Measurements from ENCODE around the gene SIK1.
"Not testable (repeated sequence)": the region's sequence is repeated elsewhere in the genome, so short reads cannot be mapped to it uniquely, and the experiment has no call there.

SIK1 gene

DNA sequence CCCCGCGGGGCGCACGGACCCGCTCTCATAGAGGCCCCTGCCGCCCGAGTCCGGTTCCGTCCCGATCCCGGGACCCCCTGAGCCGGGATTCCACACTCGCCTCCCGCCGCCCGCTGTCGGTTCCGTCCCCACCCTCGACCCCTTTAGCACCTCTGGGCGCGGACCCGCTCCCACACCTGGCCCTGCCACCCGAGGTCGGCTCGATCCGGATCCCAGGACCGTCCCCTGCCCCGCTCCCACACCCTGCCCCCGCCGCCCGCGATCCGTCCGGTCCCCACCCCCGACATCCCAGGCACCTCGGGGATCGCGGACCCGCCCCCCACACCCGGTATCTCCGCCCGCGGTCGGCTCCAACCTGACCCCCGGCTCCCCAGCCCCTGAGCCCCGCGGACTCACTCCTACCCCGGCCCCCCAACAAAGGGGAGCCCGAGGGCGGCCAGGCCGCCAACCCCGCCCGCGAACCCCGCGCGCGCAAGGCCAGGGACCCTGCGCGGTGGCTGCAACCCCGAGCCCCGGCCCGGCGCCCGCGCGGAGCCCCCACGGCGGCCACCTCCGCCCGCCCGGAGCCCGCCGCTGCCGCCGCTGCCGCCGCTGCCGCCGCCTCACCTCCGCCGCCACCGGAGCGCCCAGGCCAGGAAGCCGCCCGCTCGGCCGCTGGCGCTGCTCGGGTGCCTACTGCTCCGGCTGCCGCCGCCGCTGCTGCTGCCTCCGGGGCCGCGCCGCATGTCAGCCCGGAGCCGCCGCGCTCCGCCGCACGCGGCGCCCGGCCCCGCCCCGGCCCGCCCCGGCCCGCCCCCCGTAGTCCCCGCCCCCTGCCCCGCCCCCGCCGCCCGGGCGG is at the start of gene SIK1:
Gene SIK1, minus strand, starts transcription at position 728 of the 838 bp plus-strand sequence. CDS start 953 bp downstream, outside the sequence.
- not testable (repeated sequence) for DNase-seq (ENCODE audit: low read depth)

DNA sequence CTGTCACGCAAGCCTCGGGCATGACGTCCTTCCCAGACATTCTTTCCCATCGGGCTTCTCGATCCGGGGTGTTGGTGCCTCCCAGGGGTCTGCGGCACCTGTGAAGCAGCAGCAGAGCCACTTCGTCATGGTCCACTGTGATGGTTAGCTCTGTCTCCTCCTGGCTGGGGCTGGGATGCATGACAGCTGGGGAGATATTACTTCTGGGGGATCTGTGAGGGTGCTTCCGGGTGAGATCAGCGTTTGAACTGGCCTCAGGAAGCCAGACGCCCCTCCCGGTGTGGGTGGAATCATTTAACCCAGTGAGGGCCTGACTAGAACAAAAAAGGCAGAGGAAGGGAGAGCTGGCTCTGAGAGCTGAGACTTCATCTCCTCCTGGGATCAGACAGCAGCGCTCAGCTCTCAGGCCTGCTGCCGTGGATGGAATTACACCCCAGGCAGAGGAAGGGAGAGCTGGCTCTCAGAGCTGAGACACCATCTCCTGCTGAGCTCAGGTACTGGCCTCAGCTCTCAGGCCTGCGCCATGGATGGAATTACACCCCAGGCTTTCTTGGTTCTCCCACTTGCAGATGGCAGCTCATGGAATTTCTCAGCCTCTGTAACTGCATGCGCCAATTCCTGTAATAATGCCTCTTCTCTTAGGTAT is 44.8 kb upstream of the SIK1 start:
- not testable (repeated sequence) for DNase-seq (ENCODE audit: low read depth)

DNA sequence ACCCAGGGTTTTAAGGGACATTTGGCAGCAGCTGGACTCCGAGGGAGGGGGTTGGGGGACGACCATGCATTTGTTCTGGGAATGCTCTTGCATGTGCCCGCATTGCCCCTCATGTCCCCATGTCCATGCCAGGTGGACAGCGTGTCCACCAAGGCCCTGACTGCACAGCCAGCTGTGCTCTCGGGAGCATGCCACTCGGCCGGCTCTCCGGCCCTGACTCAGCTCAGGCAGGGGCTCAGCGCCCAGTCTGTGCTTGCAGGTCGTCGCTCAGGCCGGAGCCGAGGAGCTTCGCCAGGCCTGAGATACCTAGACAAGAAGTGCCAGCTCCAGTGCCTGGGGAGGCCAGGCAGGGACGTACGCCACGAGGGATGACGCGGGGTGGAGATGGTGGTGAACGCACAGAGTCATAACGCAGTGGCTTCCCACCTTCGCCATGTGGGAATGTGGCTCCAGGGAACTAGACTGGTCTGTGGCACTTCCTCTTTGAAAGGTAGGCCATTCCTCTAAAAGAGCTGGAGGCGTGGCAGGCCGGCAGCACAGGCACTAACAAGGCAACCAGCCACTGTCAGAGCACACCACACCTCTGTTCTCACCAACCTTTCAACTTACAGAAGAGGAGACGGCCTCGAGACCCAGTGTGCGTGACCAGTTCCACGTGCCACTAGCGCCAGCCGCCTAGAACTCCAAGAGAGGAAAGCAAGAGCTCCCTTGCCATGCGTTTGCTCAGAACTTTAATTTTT is 43.0 kb upstream of the SIK1 start:
- DNase-seq (ENCODE audit: low read depth) = not testable (repeated sequence)

DNA sequence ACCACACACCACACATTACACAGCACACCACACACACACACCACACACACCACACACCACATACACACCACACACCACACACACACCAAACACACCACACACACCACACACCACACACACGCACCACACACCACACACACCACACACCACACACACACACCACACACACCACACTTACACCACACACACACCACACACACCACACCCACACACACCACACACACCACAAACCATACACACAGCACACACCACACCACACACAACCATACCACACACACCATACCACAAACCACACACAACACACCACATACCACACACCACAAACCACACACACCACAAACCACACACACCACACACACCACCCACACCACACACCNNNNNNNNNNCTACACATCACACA is 40.9 kb upstream of the SIK1 start:
- DNase-seq (ENCODE audit: low read depth) = no peak

DNA sequence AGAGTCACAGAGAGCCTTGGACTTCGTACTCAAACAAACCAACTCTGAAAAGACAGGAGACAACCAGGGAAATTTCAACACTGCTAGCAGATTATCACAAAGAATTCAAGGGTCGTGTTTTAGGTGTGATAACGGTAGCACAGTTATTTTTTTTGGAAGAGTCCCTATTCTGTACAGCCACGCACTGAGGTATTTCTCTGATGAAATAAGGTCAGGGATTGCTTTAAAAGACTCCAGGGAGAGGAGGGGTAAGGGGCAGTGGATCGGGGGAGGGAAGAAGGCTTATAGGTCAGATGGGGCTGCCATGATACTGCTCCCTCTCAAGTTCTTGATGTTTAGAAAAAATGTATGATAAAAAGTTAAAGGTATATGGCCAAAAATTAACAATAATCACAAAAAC is 38.2 kb upstream of the SIK1 start:
- DNase-seq (ENCODE audit: low read depth) = not testable (repeated sequence)

DNA sequence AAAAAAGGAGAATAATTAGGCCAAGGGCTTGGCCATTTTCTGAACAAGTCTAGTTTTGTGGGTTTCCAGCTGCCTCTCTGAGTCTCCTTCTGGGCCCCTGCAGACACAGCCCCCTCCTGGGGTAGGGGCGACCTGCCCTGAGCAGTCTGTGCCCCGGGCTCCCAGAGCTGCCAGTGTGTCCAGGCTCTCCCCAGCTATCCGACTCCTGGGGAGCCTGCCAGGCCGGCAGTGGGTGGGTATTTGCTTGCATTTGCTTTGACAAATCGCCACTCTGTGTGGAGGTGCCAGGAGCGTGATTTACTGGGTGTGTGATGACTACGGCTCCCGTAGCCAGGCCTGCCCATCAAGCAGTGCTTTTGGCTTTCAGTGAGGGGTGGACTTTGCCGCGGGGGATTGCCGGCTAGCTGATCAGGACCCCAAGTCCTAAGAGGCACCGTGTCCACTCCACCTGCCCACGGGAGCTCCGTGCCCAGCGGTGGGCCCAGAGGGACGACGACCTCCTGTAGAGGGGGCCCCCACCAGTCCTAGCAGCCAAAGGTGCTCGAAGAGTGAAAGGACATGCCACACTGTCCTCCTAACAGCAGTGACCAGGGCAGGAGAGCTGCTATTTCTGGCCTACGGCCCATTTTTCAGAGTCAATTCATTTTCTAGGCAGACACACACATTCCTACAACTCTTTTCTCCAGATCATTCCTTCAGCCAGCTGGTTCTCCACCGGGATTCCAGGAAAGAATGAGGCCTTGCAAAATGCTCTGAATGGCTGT is 36.7 kb upstream of the SIK1 start:
- DNase-seq (ENCODE audit: low read depth) = not testable (repeated sequence)

DNA sequence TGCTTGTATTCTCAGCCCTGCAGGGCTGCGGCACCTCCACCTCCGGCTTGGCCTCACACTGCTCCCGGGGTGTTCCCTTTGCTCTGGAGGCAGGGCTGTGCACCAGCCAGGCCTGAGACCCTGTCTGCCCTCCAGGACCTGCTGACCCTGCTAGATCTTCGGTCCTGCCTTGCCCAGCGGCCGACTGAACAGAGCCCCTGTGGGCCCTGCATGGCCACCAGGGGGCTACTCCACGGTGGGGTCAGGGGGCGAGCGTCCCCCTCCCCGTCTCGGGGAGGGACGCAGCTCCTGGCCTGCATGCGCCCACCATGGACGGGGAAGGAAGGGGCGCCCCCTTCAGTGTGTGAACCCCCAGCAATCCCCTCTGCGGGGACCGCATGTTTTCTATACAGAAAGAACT is 36.0 kb upstream of the SIK1 start:
- DNase-seq (ENCODE audit: low read depth) = not testable (repeated sequence)

DNA sequence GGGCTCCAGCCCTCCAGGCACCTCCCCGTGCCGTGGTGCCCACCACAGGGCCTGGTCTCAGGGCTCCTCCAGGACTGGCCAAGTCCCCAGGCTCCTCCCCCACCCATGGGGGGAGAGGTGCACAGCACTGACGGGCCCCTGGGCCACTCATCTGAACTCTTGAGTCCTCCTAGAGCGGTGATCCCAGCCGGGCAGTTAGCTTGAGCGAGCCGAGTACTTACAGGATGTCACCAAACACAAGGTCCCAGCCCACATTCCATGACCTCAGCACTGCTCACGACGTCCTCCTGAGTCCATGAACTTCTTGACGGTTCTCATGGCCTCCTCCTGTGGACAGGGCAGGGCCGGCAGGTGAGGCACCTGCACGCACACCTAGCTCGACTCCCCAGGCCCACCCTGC is 33.5 kb upstream of the SIK1 start:
- not testable (repeated sequence) for DNase-seq (ENCODE audit: low read depth)

DNA sequence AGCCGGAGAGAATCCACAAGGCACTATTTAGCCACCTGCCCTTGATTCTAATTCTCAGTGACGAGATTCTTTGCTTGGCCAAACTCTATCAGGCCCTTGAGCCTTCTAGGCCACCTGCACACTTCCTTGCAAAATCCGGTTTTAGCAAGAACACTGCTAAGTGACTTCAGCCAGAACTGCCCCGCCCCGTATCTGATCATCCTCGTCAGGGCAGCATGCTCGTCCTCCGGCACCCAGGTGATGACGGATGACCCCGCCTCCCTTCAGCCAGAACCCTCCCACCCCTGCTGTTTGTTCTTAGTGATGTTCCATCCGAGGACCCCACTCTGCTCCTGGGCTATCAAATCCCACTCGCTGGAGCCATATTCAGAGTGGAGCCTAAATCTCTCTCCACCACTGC is 32.1 kb upstream of the SIK1 start:
- not testable (repeated sequence) for DNase-seq (ENCODE audit: low read depth)

DNA sequence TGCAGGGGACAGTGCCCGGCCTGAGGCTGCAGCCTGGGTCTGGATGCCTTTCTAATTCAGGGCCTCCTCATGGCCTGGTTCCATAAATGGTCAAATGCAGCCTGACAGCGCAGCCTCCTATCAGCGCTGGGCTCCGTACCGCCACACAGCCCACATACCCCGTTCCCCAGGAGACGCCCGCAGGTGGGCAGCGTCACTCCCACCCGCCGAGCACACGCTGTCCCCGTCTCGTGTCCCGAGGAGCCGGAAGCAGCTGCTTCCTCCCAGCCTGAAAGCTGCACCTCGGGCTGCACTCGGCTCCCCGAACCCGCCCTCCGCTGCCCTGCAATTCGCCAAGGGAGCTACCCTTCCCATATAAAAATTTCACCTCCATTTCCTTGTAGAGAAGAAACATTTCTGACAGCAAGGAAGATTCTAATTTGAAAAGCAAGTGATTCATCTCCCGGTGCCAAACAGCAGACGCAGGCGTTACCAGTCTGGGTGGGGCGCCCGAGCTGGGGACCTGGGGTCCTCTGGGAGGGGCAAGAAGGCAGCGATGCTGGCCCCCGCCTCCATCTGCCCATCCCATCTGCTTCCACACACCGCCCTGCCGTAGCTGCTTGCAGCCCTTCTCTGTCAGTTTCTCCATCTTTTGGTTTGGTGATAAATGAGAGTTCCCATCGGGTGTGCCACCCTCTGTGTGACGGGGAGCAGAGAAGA is 29.8 kb upstream of the SIK1 start:
- not testable (repeated sequence) for DNase-seq (ENCODE audit: low read depth)

DNA sequence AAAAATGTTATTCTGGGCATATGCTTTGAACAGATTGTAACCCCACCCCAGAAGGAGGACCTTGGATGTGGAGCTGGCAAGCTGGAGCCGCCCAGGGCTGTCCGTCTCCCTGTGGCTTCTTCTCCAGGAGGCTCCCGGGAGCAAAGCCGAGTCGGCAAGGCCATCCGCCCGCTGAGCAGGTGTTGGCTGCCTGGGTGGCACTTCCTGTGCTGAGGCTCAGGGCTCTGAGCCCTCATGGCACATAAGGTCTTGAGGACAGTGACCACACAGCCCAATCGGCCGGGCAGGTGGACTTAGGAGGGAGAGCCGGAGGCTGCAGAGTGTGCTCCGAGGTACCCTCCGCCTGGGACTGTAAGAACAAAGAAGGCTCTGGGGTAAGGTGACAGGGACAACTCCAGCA is 28.8 kb upstream of the SIK1 start:
- not testable (repeated sequence) for DNase-seq (ENCODE audit: low read depth)

DNA sequence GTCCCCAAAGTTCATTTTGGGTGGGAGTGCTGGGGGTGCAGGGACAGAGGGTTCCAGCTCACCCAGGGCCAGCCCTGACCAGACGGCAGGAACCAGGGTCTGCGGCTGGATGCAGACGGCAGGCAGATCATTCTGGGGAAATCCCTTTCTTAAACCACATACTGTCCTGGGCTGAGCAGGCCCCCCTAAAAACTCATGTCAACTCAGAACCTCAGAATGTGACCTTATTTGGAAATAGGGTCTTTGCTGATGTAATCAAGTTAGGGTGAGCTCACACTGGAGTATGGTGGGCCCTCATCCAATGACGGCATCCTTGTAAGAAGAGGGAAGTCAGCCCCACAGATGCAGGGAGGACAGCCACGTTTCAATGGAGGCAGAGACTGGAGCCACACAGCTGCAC is 27.2 kb upstream of the SIK1 start:
- DNase-seq (ENCODE audit: low read depth) = not testable (repeated sequence)

DNA sequence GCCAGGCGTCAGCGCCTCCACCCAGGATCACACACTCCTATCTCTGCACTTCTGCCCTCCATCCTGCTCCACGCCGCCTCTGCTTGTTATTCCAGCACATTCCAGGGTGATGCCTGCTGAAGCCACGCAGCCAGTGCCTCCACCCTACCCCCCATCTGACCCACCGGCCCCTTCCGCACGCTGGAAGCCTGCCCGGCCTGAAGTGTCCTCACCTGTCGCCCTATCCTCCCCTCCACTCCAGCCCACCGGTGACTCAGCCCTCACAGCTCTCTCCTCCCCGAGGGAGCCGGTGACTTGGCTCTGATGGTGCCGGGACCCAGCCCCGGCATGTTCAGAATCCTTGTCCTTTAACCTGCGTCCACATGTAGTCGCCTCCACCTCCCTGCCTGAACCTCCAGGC is 24.9 kb upstream of the SIK1 start:
- DNase-seq (ENCODE audit: low read depth) = not testable (repeated sequence)

DNA sequence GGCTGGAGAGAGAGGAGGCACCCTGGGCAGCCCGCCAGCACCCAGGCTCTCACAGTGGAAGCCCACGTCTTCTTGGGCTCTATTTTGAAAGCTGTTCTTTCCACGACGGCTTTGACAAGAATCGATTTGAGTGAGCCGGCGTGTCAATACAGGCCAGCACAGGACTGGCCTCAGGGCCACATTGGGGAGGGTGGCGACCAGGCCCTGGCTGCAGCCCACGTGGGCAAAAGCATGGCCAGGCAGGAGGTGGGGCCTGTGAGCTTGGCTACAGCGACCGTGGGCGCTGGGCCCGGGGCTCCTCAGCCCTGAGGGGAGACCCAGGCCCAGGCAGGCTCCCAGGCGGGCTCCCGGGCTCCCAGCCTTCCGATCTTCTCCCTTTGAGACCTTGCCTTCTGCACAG is 23.4 kb upstream of the SIK1 start:
- not testable (repeated sequence) for DNase-seq (ENCODE audit: low read depth)

DNA sequence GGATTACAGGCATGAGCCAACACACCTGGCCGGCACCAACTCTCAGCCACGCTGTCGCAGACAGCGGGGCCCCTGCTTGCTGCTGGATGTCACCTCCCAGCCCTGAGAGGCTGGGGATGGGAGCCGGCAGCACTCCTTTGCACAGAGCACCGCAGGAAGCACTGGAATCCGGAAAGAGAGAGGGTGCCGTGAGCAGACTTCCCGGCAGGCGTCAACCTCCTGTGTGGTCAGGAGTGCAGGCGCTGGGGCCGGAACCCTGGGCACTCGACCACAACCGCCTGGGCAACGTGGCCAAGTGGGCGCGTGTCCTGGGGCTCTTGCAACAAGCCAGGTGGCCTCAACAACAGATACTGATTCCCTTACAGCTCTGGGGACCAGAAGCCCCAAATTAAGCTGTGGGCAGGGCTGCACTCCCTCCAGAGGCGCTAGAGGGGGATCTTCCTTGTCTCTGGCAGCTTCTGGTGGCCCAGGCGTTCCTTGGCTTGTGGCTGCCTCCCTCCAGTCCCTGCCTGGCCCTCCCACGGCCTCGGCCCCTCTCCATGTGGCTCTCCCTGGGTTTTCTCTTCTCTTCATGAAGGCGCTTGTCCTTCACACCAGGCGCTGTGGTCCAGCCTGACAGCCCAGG is 20.5 kb upstream of the SIK1 start:
- DNase-seq (ENCODE audit: low read depth) = not testable (repeated sequence)

DNA sequence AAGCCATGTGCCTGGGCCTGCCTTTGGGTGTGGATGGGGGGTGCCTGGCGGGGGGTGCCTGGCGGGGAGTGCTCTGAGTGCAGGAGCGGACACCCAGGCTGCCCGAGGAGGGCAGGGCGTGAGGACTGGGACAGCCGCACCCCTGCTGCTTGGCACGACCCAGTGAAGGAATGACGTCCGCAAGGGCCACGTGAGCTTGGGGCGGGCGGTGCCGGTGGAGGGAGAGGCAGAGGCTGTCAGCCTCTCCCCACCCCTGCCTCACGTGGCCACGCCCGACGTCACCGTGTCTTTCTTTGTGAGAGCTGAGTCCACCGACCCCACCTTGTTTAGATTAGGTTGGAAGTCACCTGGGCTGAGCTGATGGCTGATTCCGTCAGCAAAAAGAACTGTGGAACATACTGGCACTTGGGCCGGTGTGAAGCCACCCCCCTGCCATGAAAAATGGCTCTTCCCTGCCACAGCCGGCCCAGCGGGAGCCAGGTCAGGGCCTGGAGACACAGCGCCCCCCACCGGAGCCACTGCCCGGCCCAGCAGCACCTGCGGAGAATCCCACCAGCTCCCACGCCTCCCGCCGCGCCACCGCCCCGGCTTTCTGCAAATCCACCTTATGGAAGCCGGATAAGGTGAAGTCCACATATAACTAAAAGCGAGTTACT is 19.5 kb upstream of the SIK1 start:
- DNase-seq (ENCODE audit: low read depth) = not testable (repeated sequence)

DNA sequence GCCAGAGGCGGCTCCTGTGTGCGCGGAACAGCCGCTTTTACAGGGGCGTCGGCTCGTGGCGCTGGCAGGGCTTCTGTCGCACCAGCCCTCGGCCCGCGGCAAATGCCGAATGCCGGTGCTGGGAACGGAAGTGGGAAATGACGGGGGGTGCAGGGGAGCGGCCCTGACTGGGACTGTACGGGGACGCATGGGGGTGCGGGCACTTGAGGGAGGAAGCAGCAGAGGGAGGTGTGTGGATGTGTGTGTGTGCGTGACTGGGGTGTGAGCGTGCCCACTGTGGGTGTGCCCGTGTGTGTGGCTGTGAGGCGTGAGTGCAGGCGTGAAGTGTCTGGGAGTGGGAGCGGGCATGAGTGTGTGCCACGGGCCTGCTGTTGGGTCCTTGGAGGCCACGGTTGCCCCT is 17.6 kb upstream of the SIK1 start:
- not testable (repeated sequence) for DNase-seq (ENCODE audit: low read depth)

DNA sequence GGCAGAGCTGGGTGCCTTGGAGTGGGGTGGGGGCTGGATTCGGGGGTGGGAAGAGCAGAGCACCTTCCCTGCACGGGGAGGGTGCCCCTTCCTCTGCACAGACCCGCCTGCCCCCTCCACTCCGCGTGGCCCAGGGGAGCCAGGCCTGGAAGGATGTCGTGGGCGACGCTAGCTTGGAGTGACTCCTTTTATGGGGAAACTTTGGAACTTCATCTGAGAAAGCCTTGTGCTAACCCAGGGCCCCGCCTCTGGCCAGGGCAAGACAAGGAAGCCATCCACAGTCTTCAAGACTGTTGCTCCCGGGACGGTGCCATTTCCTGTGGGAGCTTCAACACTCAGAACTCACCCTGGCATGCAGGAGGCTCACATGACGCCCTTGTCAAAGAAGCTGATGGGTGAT is 15.6 kb upstream of the SIK1 start:
- DNase-seq (ENCODE audit: low read depth) = not testable (repeated sequence)

DNA sequence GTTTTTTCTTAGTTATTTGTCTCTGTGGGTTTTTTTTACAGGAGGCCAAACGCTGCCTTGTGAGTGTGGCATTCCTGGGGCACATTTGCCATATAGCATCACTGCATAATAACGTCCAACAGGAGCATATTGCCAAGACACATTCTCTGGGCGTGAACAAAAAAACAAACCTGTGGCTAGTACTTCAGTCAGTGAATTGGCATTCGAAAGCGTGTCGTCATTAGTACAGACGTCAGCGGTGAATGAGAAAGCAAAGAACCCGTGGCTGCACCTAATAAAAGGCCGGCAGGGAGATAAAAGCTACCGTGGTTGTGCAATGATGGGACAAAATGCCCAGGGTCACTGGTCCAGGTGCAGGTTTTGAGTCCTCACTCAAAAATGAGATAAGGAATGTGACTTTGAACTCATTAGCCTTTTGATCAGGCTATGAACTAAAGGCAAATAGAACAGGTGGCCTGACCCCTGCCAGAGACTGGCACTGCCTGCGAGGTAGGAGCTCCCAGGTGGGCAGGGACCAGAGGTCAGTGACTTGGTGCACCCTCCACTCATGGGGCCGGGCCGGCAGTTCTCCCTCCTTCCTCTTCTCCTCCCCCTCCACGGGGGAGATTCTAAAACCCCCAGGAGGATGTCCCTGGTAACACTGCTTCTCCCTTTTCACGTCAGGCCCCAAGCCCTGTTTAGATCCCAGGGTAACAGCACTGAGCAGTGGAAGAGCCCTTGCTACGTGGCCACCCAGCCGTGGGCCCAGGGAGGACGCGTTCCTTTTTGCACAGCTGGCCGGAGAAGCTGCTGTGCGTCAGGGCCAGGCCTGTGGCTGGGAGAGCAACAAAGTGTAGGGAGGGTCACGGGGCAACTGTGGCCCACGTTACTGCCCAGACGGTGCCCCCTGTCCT is 14.2 kb upstream of the SIK1 start:
- DNase-seq (ENCODE audit: low read depth) = not testable (repeated sequence)
